ENCODE data around the gene AGTRAP.

- TF ChIP-seq CTCF (IDR thresholded peaks at IDR 0.05) (no peak), POLR2A (IDR thresholded peaks at IDR 0.05) (no peak)
These were observed 44.5 kb upstream of the AGTRAP start, which contains the start of gene DRAXIN for GRCh38 chr1:11691302-11691914.
